Lower leg skin (tissue), 3 donors: ENCODE data around the gene STK11IP.

Experiments
- POLR2A ChIP-seq, 2 donors: fragments of 450-650 bp; IDR thresholded peaks; one replicate each; pipeline ENCODE4 v1.6.1; 2016 to 2017; ENCODE audit warnings: antibody characterized with exemption in 2 of 2, mild to moderate bottlenecking in 1 of 2, moderate library complexity in 1 of 2
- TF ChIP-seq, protein P1 (sequence below), 3 donors: fragments of 450-650 bp; IDR thresholded peaks; one replicate each; pipeline ENCODE4 v1.5.1; 2016; ENCODE audit warnings: antibody characterized with exemption in 3 of 3, mild to moderate bottlenecking in 3 of 3, moderate library complexity in 2 of 3

DNA sequence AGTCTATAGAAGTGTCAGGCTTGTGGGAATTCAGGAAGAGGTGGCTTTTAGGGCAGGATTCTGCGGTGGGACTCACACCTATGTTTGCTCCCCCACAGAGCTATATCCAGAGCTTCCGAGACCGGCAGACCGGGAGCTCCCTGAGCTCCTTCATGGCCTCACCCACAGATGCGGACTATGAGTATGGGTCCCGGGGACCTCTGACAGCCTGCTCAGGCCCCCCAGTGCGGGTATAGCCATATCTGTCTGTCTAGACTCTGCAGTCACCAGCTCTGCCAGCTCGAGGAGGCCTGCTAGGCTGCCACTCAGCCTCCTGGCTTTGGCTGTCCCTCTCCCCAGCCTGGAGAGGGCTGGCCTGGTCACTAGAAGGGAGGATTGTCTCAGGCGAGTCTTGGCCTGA, 48.0 kb upstream of the STK11IP start:
- TF ChIP-seq, protein P1, sequence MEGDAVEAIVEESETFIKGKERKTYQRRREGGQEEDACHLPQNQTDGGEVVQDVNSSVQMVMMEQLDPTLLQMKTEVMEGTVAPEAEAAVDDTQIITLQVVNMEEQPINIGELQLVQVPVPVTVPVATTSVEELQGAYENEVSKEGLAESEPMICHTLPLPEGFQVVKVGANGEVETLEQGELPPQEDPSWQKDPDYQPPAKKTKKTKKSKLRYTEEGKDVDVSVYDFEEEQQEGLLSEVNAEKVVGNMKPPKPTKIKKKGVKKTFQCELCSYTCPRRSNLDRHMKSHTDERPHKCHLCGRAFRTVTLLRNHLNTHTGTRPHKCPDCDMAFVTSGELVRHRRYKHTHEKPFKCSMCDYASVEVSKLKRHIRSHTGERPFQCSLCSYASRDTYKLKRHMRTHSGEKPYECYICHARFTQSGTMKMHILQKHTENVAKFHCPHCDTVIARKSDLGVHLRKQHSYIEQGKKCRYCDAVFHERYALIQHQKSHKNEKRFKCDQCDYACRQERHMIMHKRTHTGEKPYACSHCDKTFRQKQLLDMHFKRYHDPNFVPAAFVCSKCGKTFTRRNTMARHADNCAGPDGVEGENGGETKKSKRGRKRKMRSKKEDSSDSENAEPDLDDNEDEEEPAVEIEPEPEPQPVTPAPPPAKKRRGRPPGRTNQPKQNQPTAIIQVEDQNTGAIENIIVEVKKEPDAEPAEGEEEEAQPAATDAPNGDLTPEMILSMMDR (IDR thresholded peaks at IDR 0.05) = no peak
- TF ChIP-seq POLR2A (IDR thresholded peaks at IDR 0.05) = no peak
